Small intestine (tissue), 7 donors: ENCODE results near the gene DMGDH. TPM values are rescaled to one million over a fixed set of nuclear protein-coding genes. Genes with fewer than 3 reads are reported as not detected.

Source experiments
- DNase-seq, 2 donors: peaks; one replicate each; pipeline versions ENCODE4 v3.0.0 to v3.0.0-alpha.2; 2013
- FAIRE-seq: peaks from 2 replicates; lab custom pipeline; 2012; peaks lifted over from hg19 to GRCh38; lab: Jason Lieb, UNC
- H3K27ac ChIP-seq, 3 donors: one replicate each; pipeline ENCODE4 v1.5.1; 2013; ENCODE audit warnings: low read length in 2 of 3, mild to moderate bottlenecking in 2 of 3, control low read depth in 1 of 3, inconsistent platforms in 1 of 3, low read depth in 1 of 3, moderate library complexity in 1 of 3
- H3K27me3 ChIP-seq, 3 donors: one replicate each; pipeline ENCODE4 v1.6.1; 2013; ENCODE audit warnings: low read length in 3 of 3, inconsistent platforms in 1 of 3; ENCODE audit not compliant: control insufficient read depth in 3 of 3, insufficient read depth in 3 of 3
- H3K36me3 ChIP-seq, 3 donors: one replicate each; pipeline ENCODE4 v1.6.1; 2013; ENCODE audit warnings: low read length in 3 of 3, inconsistent platforms in 1 of 3, low read depth in 1 of 3, mild to moderate bottlenecking in 1 of 3, moderate library complexity in 1 of 3; ENCODE audit not compliant: control insufficient read depth in 3 of 3, insufficient read depth in 2 of 3
- H3K4me1 ChIP-seq, 3 donors: one replicate each; pipeline ENCODE4 v1.6.1; 2013; ENCODE audit warnings: low read length in 2 of 3, inconsistent platforms in 1 of 3, low read depth in 1 of 3, mild to moderate bottlenecking in 1 of 3, moderate library complexity in 1 of 3; ENCODE audit not compliant: control insufficient read depth in 3 of 3, insufficient read depth in 2 of 3
- H3K4me3 ChIP-seq, 3 donors: one replicate each; pipeline ENCODE4 v1.5.1; 2013; ENCODE audit warnings: low read length in 3 of 3, control low read depth in 1 of 3, inconsistent platforms in 1 of 3, low read depth in 1 of 3, mild to moderate bottlenecking in 1 of 3, moderate library complexity in 1 of 3
- H3K9me3 ChIP-seq, 2 donors: one replicate each; pipeline ENCODE4 v1.6.1; 2013; ENCODE audit warnings: low read depth in 1 of 2, low read length in 1 of 2; ENCODE audit not compliant: control insufficient read depth in 2 of 2, insufficient read depth in 1 of 2
- WGBS, 3 donors: extraction: QIAGEN DNeasy Blood & Tissue Kit; methylation state at CpG; one replicate each; pipeline ENCODE4 v1.1.7; 2013; 5-methylcytosine and 5-hydroxymethylcytosine counted together
- polyA plus RNA-seq, 4 donors: library from polyadenylated mRNA; stranded (reverse) in 3 of 4; unstranded in 1 of 4; fragments of 200-250 nt in 3 of 4; fragments of 120-200 nt in 1 of 4; gene quantifications; one replicate each; pipeline versions ENCODE4 v1.2.1 to v1.2.3, GENCODE V29; 2013
- donor health status: healthy with polysubstance abuse.
- donor health status: control.
- donor health status: control.
- donor health status: Bipolar disorder and iron deficiency.
- donor health status: healthy.

Gene DMGDH
- polyA plus RNA-seq, 4 donors, result 0.24 to 1.9 TPM; not detected in 2

DNA sequence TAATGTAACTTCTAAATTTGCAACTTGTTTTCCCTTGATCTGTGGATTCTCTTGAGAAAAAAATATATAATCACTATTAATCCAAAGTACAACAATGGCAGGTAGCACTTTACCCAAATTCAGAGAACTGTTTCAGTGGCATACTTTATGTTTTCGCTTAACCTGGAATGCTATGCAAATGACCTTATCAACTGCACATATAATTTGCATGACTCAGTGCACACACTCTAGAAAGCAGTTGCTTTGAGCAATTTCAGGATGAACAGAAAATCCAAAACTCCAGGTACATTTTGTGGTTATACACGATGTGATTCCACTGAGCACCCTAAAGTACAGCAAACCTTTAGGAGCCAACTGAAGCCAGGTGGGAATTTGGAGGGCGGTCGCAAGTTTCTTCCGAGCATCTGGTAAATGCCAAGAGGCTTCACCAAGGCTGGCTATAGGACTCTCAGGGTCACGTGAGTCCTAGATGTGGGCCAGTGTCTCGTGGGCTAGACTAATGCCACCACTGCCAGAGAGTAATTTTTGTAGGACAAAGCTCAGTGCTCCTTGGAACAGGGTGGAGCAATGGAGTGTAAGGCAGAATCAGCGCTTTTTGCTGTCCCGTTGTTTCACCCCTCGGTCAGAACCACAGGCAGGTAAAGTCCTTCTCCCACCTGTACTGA, 37.3 kb downstream of the DMGDH start:
- no peak for DNase-seq
- H3K4me3 ChIP-seq, result no peak overlapping the region
- H3K27me3 ChIP-seq, result no peaks in the 10 kb centered on the region
- 86 to 92% (median 88%) methylated on average over 10 of the region's 10 CpGs for whole genome bisulfite sequencing, 3 donors
- H3K4me1 ChIP-seq, result peaks cover 0 to 15% (median 0%) of the 10 kb centered on the region in 3 donors
- H3K9me3 ChIP-seq, result peaks cover 0 to 5% of the 10 kb centered on the region in 2 donors
- H3K36me3 ChIP-seq, result no peaks in the 10 kb centered on the region
- no peak for FAIRE-seq
- peak overlapping the region in 1 of 3 donors; percentile 76 for H3K27ac ChIP-seq

DNA sequence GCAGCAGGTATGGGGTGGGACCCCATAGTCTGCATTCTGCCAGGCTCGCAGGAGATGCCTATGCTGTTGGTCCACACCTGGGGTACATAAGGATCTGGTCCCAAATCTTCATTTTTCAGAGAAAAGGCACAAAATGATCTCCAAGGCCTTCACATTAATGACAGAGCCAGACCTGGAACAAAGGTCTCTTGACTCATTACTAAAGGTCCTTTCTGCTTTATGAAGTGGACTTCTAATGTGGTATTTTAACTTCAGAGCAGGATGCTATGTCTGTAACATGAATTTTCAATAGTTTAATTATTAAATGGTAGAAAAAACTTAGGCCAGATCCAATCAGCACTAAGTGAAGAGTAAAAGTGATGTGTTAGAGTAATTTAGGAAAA, 38.0 kb downstream of the DMGDH start:
- DNase-seq (peak in 1 of 2 donors; percentile 32), FAIRE-seq (no peak)
- Histone ChIP-seq H3K27ac (peak overlapping the region in 1 of 3 donors; percentile 76), H3K27me3 (peaks cover 0 to 1% (median 0%) of the 10 kb centered on the region in 3 donors), H3K36me3 (no peaks in the 10 kb centered on the region), H3K4me3 (no peak overlapping the region), H3K4me1 (peaks cover 0 to 15% (median 0%) of the 10 kb centered on the region in 3 donors), H3K9me3 (no peaks in the 10 kb centered on the region)
- WGBS, 3 donors, result 89 to 100% (median 96%) methylated on average over 1 of the region's 1 CpG

DNA sequence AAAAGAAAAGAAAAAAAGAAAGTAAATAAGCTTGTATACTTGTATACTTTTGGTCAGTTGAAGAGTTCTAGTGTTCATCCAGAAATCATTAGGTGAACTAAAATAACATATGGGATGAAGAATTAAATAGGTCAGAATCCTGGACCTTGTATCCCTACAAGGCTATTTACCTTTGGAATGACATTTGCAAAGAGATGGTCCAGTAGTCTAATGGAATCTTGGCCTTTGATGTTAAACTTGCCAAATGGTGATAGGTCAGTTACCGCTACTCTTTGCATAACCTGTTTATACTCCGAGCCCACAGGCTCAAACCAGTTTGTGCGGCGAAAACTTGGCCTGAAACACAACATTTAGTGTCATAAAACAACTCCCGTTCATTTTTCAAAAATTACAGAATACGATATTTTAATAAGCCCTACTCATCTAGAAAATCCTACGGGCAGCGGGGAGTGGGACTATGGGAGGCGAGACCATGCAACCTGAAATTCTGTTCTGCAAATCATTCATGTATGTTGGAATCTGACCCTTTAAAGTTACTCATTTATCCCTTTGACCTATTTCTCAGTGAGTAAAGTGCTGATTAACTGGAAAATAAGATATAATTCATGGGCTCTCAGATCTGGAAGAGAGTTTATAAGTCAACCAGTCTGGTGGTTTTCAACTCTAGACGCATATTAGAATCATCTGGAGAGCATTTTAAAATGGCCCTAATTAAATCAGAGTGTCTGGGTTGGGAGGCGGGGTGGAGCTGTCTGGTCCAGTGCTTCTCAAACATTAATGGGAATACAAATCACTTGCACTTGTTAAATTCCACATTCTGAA, 38.6 kb downstream of the DMGDH start:
- no peaks in the 10 kb centered on the region for H3K9me3 ChIP-seq
- WGBS, 3 donors, result 78 to 89% (median 80%) methylated on average over 11 of the region's 11 CpGs
- H3K4me3 ChIP-seq, result no peak overlapping the region
- H3K27me3 ChIP-seq, result peaks cover 0 to 4% (median 0%) of the 10 kb centered on the region in 3 donors
- peaks cover 0 to 15% (median 0%) of the 10 kb centered on the region in 3 donors for H3K4me1 ChIP-seq
- FAIRE-seq, result no peak
- no peaks in the 10 kb centered on the region for H3K36me3 ChIP-seq
- peak in 1 of 2 donors; percentile 52 for DNase-seq
- H3K27ac ChIP-seq, result peak overlapping the region in 1 of 3 donors; percentile 76

DNA sequence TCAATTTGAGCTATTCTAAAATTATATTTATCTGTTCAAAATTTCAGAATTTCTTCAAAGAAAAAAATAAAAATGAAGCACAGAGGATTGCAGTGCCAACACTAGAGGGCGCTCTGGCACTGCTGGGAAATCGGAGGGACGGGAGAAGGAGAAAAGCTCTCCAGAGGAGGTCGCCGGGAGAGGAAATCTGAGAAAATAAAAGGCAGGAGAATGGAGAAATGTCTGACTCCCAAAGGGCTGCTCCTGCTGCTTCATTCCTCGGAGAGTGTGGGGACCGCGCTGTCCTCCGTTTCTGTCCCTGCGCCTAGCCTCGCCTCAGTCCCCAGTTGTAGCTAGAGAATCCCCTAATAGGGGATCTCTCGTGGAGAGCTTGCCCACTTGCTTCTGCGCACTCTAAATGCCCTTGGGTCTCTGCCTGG, 44.4 kb downstream of the DMGDH start:
- FAIRE-seq, result no peak

DNA sequence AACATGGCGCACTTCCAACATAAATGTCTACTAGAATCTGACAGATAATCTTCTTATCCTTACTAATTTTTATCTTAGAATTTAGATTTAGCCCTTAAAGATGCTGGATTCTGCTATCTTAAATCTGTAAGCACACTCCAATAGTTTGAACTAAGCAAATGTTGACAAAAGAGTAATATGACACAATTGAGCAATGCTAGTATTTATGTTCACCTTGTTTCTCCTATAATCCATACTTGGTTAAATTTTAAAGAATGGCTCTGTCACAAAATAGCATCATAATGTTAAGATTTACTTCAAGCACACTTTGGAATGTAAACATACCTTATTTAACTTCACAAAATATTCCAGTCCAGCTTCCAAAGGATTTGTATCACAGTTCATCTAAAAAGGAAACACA, 45.5 kb downstream of the DMGDH start:
- no peak overlapping the region for H3K4me3 ChIP-seq
- no peak overlapping the region for H3K27ac ChIP-seq
- no peaks in the 10 kb centered on the region for H3K36me3 ChIP-seq
- no peaks in the 10 kb centered on the region for H3K9me3 ChIP-seq
- DNase-seq (no peak), FAIRE-seq (no peak)
- peaks cover 0 to 3% (median 0%) of the 10 kb centered on the region in 3 donors for H3K4me1 ChIP-seq
- 88 to 100% (median 93%) methylated on average over 1 of the region's 1 CpG for WGBS, 3 donors
- H3K27me3 ChIP-seq, result peaks cover 0 to 4% (median 3%) of the 10 kb centered on the region in 3 donors

More for the DNA sequence above, 44.4 kb downstream of the DMGDH start:
- Histone ChIP-seq H3K36me3 (no peaks in the 10 kb centered on the region), H3K27me3 (peaks cover 0 to 4% (median 0%) of the 10 kb centered on the region in 3 donors), H3K4me1 (peaks cover 0 to 3% (median 0%) of the 10 kb centered on the region in 3 donors), H3K9me3 (no peaks in the 10 kb centered on the region), H3K27ac (no peak overlapping the region), H3K4me3 (peak overlapping the region in 1 of 3 donors; percentile 18)
- peak; percentile 39 to 78 for DNase-seq
- 9% methylated on average over 13 of the region's 13 CpGs for WGBS, 3 donors

DNA sequence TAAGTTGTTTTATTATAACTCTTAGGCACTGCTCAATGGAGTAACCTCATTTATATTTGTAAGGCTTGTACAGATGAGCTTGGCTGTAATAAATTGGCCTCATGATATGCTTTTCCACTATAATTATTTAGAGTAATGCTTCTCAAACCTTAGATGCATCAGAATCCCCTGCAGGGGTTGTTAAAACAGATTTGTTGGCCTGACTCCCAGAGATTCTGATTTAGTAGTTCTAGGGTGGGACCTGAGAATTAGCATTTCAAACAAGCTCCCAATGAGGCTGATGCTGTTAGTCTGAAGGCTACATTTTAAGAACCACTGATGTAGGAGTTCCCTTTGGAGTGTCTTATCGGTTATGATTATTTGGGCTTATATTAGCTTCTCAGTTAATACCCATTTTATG, 46.1 kb downstream of the DMGDH start:
- Histone ChIP-seq H3K36me3 (no peaks in the 10 kb centered on the region), H3K9me3 (no peaks in the 10 kb centered on the region), H3K27ac (no peak overlapping the region), H3K4me1 (peaks cover 0 to 3% (median 0%) of the 10 kb centered on the region in 3 donors), H3K4me3 (no peak overlapping the region), H3K27me3 (peaks cover 0 to 4% (median 3%) of the 10 kb centered on the region in 3 donors)
- no peak for DNase-seq
- FAIRE-seq, result no peak
- WGBS, 3 donors, result 75 to 90% (median 87%) methylated on average over 1 of the region's 1 CpG

DNA sequence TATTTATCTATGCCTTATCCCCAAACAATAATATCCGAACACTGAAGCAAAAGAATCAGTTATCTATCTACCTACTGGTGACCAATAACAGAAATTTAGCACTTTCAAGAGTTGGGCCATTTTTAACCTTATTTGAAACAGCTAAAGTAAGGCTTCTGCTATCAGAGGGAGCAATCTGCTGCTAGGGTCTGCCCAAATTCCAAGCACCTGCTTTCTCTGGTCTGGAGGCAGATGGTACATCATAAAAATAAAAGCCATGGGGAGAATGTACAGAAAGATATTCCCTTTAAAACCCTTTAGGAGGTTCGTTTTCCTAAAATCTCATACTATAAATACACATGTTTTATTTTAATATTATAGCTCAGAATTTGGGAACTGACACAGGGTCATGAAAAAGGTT, 46.7 kb downstream of the DMGDH start:
- FAIRE-seq (no peak), DNase-seq (no peak)
- Histone ChIP-seq H3K27me3 (peaks cover 0 to 4% (median 3%) of the 10 kb centered on the region in 3 donors), H3K36me3 (no peaks in the 10 kb centered on the region), H3K4me1 (peaks cover 0 to 3% (median 0%) of the 10 kb centered on the region in 3 donors), H3K4me3 (no peak overlapping the region), H3K27ac (no peak overlapping the region), H3K9me3 (no peaks in the 10 kb centered on the region)
- WGBS, 3 donors, result 83 to 86% (median 84%) methylated on average over 2 of the region's 2 CpGs

DNA sequence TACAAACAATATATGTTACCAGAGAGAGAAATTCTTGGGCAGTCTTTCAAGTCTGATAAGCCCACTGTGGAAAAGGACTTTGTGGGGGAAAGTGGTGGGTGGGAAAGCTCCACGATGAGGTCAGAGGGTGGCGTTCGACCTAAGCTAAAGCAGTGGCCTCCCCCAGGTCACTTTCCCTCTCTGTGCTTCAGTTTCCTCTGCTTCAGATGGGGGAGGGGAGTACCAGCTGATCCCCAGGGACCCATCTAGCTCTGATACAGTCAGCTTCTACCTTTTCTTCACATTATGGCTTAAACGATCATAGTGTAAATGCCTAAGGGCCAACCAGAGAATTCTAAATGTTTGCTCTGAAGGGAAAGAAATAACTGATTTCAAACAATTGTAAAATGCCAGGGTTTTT, 47.7 kb downstream of the DMGDH start:
- DNase-seq (no peak), FAIRE-seq (no peak)
- Histone ChIP-seq H3K27ac (no peak overlapping the region), H3K27me3 (peaks cover 0 to 4% (median 3%) of the 10 kb centered on the region in 3 donors), H3K4me3 (no peak overlapping the region), H3K4me1 (peaks cover 0 to 3% (median 0%) of the 10 kb centered on the region in 3 donors), H3K9me3 (no peaks in the 10 kb centered on the region), H3K36me3 (no peaks in the 10 kb centered on the region)
- WGBS, 3 donors, result 54 to 60% (median 58%) methylated on average over 4 of the region's 4 CpGs
